ENCODE measurements around the gene HOXC5.

DNA sequence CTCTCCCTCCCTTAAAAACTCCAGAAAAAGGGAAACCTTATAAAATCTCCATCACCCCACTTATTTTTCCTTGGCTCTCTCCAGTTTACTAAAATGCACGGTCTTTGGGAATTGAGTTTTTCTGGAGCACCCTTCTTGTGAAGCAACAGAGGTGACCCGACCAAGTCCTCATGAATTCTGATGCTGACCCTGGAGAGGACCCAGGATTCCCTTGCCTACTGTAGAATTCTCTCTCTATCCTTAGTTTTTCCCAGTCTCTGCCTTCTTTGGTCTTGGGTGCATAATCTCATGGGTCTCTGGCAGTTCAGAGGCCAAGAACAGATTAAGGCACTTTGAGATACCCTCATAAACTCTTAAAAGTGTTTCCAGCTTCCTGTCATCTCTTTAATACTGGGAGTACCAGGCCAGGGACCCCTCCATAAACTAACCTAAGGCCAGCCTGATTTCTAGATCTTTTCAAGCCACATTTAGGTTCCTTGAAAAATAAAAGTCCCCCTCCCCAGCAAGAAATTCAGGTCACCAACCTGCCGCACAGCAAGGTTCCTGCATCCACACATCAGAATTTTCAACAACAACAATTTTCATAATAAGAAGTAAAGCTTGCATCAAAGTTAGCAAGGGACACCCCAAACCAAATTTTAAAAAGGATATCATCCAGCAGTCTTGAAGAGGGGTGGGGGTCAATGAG is 15.7 kb downstream of the HOXC5 start:
- TF ChIP-seq CTCF (IDR thresholded peaks at IDR 0.05) (no peak), EP300 (IDR thresholded peaks at IDR 0.05) (no peak)
